Right lobe of liver (tissue), 6 donors: Measurements from ENCODE around the gene SAG. TPM values are rescaled to one million over a fixed set of nuclear protein-coding genes. Genes with fewer than 3 reads are reported as not detected.

Experiments
- ATAC-seq, 4 donors: fragments of 200-7000 bp; cut with Tn5 transposase; one replicate each; pipeline ENCODE4 v1.9.1; 2020; ENCODE audit warnings: mild to moderate bottlenecking in 4 of 4, moderate library complexity in 4 of 4
- DNase-seq, 3 donors: peaks; one replicate each; pipeline ENCODE4 v3.0.0-alpha.2; 2020
- H3K27ac ChIP-seq, 3 donors: fragments of 200-600 bp; one replicate each; pipeline ENCODE4 v1.8.0; 2022
- H3K27me3 ChIP-seq, 2 donors: fragments of 200-600 bp; one replicate each; pipeline ENCODE4 v1.8.0; 2022
- H3K36me3 ChIP-seq, 4 donors: fragments of 200-600 bp; sonication (generic) in 1 of 4; one replicate each; pipeline versions ENCODE4 v1.5.1 to v1.8.0; 2017 to 2022; ENCODE audit warnings: control low read depth in 1 of 4
- H3K4me1 ChIP-seq, 4 donors: fragments of 200-600 bp; sonication (generic) in 1 of 4; one replicate each; pipeline versions ENCODE4 v1.5.1 to v1.8.0; 2017 to 2022; ENCODE audit warnings: control low read depth in 1 of 4
- H3K4me3 ChIP-seq, 3 donors: fragments of 200-600 bp; one replicate each; pipeline ENCODE4 v1.8.0; 2022
- H3K9me3 ChIP-seq, 4 donors: fragments of 200-600 bp; sonication (generic) in 1 of 4; one replicate each; pipeline versions ENCODE4 v1.5.1 to v1.8.0; 2017 to 2022; ENCODE audit warnings: control low read depth in 1 of 4
- CTCF ChIP-seq, 4 donors: fragments of 200-600 bp in 3 of 4; fragments of 450-650 bp in 1 of 4; IDR thresholded peaks; one replicate each; pipeline versions ENCODE4 v1.5.1 to v1.8.0; 2016 to 2022; ENCODE audit warnings: antibody characterized with exemption in 4 of 4, mild to moderate bottlenecking in 2 of 4
- POLR2A ChIP-seq: fragments of 450-650 bp; IDR thresholded peaks from one replicate; pipeline ENCODE4 v1.6.1; 2017; ENCODE audit warnings: antibody characterized with exemption, mild to moderate bottlenecking
- WGBS: methylation state at CpG from one replicate; pipeline ENCODE4 v1.1.6; 2018; ENCODE audit warnings: low coverage, low lambda C conversion rate; ENCODE audit not compliant: insufficient coverage; ENCODE audit errors: missing lambda C conversion rate; 5-methylcytosine and 5-hydroxymethylcytosine counted together
- intact Hi-C, 2 donors: fragments of 100-400 bp; cut with DNase I; formaldehyde crosslinking; loops; one replicate each; pipeline versions ENCODE4 v1.11.2 to v1.14.1; 2022
- total RNA-seq, 6 experiments: library from RNA; depleted of rRNA in 2 of 6; stranded (reverse); fragments of >200 nt in 2 of 6; fragmentation: NEBNext Ultra II Directional in 3 of 6; extraction: Animal tissue kit (Norgen Biotek cat#: 25700) in 3 of 6; gene quantifications; one replicate each; pipeline versions ENCODE4 v1.1.0 to v1.2.4, GENCODE V29; 2016 to 2023
- donor health status: DM: no; HTN: yes; CAD: no.
- donor health status: DM: no; HTN: no; CAD: no.
- donor health status: DM: no; HTN: no; CAD: no.
- donor health status: DM: no; HTN: yes; CAD: no.
- donor health status: DM: no; HTN: yes; CAD: no.

The SAG gene
- total RNA-seq, 6 experiments from 2014 or later: not detected

GRCh38 chr2:233358947-233359346, 51.3 kb downstream of the SAG start:
- no peaks in the 10 kb centered on the region for H3K9me3 ChIP-seq
- no peak overlapping the region for H3K27ac ChIP-seq
- intact Hi-C loops: no loop called here
- no peak for TF ChIP-seq CTCF (IDR thresholded peaks at IDR 0.05)
- TF ChIP-seq POLR2A: no peak
- H3K4me3 ChIP-seq: no peak overlapping the region
- no peaks in the 10 kb centered on the region for H3K36me3 ChIP-seq
- peaks cover 0 to under 1% (median under 1%) of the 10 kb centered on the region in 4 donors for H3K4me1 ChIP-seq
- WGBS: 73% methylated on average over 6 of the region's 6 CpGs
- DNase-seq: no peak
- no peaks in the 10 kb centered on the region for H3K27me3 ChIP-seq
- no peak for ATAC-seq

- no peak overlapping the region for H3K4me3 ChIP-seq
- TF ChIP-seq POLR2A (no peak), CTCF (IDR thresholded peaks at IDR 0.05) (no peak)
- no peaks in the 10 kb centered on the region for H3K4me1 ChIP-seq
- ATAC-seq: no peak
- no peak overlapping the region for H3K27ac ChIP-seq
- H3K27me3 ChIP-seq: no peaks in the 10 kb centered on the region
- H3K36me3 ChIP-seq: no peaks in the 10 kb centered on the region
- WGBS: 80% methylated on average over 2 of the region's 3 CpGs
- intact Hi-C loops: no loop called here
- H3K9me3 ChIP-seq: no peaks in the 10 kb centered on the region
- no peak for DNase-seq
These were observed 52.2 kb downstream of the SAG start for GRCh38 chr2:233359823-233360222.

GRCh38 chr2:233360771-233361176, 53.2 kb downstream of the SAG start:
- no peaks in the 10 kb centered on the region for H3K9me3 ChIP-seq
- WGBS: 84% methylated on average over 4 of the region's 4 CpGs
- H3K36me3 ChIP-seq: no peaks in the 10 kb centered on the region
- intact Hi-C loops: no loop called here
- TF ChIP-seq CTCF (IDR thresholded peaks at IDR 0.05) (no peak), POLR2A (no peak)
- ATAC-seq (no peak), DNase-seq (no peak)
- H3K4me3 ChIP-seq: no peak overlapping the region
- no peak overlapping the region for H3K27ac ChIP-seq
- no peaks in the 10 kb centered on the region for H3K27me3 ChIP-seq
- H3K4me1 ChIP-seq: no peaks in the 10 kb centered on the region

- no peak for TF ChIP-seq POLR2A
- no peak for TF ChIP-seq CTCF (IDR thresholded peaks at IDR 0.05)
- intact Hi-C loops: no loop called here
- ATAC-seq (no peak), DNase-seq (no peak)
- H3K36me3 ChIP-seq: no peaks in the 10 kb centered on the region
- WGBS: 80% methylated on average over 7 of the region's 7 CpGs
- H3K9me3 ChIP-seq: no peaks in the 10 kb centered on the region
- no peak overlapping the region for H3K27ac ChIP-seq
- no peak overlapping the region for H3K4me3 ChIP-seq
- no peaks in the 10 kb centered on the region for H3K4me1 ChIP-seq
- H3K27me3 ChIP-seq: no peaks in the 10 kb centered on the region
These were observed 53.7 kb downstream of the SAG start for GRCh38 chr2:233361297-233361696.

GRCh38 chr2:233362742-233363141, 55.1 kb downstream of the SAG start:
- no peak overlapping the region for H3K27ac ChIP-seq
- intact Hi-C loops: no loop called here
- TF ChIP-seq POLR2A: no peak
- TF ChIP-seq CTCF (IDR thresholded peaks at IDR 0.05): no peak
- no peaks in the 10 kb centered on the region for H3K36me3 ChIP-seq
- H3K27me3 ChIP-seq: no peaks in the 10 kb centered on the region
- no peaks in the 10 kb centered on the region for H3K9me3 ChIP-seq
- H3K4me3 ChIP-seq: no peak overlapping the region
- 59% methylated on average over 2 of the region's 2 CpGs for WGBS
- ATAC-seq: no peak
- no peaks in the 10 kb centered on the region for H3K4me1 ChIP-seq
- no peak for DNase-seq
